Stimulated activated CD4-positive, alpha-beta T cell treated with anti-CD3 and anti-CD28 coated beads, TNF-alpha, amount 100 ng/mL, for 48 hours (primary cell): ENCODE data around the gene QPRT.
"Not testable (repeated sequence)": the region's sequence is repeated elsewhere in the genome, so short reads cannot be mapped to it uniquely, and the experiment has no call there.

ENCODE experiments used
- DNase-seq, 3 donors: peaks; one replicate each; pipeline ENCODE4 v3.0.0-alpha.2; 2020; ENCODE audit warnings: low read depth in 3 of 3

Gene QPRT

DNA sequence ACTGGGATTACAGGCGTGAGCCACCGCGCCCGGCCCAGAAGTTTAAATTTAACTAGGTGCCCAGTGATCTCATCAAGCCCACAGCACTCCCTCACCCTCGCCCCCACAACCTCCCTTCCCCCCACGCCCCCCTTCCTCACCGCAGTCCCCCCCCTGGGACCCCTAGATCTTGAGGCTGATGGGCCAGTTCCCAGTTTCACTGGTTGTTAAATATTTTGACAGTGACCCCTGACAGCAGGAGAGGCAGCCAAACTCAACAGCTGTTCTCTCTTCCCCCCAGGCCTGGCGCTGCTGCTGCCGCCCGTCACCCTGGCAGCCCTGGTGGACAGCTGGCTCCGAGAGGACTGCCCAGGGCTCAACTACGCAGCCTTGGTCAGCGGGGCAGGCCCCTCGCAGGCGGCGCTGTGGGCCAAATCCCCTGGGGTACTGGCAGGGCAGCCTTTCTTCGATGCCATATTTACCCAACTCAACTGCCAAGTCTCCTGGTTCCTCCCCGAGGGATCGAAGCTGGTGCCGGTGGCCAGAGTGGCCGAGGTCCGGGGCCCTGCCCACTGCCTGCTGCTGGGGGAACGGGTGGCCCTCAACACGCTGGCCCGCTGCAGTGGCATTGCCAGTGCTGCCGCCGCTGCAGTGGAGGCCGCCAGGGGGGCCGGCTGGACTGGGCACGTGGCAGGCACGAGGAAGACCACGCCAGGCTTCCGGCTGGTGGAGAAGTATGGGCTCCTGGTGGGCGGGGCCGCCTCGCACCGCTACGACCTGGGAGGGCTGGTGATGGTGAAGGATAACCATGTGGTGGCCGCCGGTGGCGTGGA is 15.6 kb downstream of the QPRT start:
- no peak for DNase-seq

DNA sequence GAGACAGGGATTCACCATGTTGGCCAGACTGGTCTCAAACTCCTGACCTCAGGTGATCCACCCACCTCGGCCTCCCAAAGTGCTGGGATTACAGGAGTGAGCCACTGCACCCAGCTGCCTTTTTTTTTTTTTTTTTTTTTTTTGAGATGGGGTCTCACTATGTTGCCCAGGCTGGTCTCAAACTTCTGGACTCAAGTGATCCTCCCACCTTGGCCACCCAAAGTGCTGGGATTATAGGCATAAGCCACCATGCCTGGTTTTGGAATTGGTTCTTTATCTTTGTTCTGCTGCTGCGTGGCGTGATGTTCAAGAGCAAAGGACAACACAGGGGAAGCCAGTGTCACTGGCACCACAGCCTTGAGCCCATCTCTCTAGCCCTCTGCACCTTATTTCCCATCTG is 16.7 kb downstream of the QPRT start:
- DNase-seq = not testable (repeated sequence)

DNA sequence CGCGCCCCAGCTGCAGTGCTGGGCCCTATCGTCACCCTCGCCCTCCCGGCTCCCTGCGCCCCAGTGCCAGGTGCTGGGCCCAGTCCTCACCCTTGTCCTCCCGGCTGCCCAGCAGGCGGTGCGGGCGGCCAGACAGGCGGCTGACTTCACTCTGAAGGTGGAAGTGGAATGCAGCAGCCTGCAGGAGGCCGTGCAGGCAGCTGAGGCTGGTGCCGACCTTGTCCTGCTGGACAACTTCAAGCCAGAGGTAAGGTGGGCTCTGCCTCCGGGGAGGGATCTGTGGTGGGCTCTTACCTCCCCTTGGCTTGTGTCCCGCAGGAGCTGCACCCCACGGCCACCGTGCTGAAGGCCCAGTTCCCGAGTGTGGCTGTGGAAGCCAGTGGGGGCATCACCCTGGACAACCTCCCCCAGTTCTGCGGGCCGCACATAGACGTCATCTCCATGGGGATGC is 17.9 kb downstream of the QPRT start:
- DNase-seq = no peak

DNA sequence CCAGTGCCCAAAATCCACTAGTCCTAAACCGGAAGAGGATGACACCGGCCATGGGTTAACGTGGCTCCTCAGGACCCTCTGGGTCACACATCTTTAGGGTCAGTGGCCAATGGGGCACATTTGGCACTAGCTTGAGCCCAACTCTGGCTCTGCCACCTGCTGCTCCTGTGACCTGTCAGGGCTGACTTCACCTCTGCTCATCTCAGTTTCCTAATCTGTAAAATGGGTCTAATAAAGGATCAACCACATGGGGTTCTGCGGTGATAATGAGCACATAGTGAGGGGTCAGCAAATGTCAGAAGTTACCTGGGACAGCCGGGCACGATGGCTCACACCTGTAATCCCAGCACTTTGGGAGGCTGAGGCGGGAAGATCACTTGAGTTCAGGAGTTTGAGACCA is 18.4 kb downstream of the QPRT start:
- DNase-seq = no peak

DNA sequence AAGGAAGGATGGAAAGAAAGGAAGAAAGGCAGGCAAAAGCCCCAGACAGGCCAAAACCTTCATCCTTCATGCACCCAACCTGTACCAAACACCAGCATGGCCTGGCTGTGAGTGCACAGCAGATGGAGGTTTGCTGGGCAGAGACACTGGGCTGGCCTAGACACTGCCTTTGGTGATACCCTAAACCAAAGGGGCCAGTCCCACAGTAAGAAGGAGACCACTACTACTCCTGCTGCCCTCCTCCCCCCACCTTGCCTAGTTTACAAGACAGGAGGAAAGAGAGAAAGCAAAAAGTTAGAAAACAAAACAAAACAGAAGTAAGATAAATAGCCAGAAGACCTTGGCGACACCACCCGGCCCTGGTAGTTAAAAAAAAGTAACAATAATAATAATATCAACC is 19.1 kb downstream of the QPRT start:
- DNase-seq = no peak

DNA sequence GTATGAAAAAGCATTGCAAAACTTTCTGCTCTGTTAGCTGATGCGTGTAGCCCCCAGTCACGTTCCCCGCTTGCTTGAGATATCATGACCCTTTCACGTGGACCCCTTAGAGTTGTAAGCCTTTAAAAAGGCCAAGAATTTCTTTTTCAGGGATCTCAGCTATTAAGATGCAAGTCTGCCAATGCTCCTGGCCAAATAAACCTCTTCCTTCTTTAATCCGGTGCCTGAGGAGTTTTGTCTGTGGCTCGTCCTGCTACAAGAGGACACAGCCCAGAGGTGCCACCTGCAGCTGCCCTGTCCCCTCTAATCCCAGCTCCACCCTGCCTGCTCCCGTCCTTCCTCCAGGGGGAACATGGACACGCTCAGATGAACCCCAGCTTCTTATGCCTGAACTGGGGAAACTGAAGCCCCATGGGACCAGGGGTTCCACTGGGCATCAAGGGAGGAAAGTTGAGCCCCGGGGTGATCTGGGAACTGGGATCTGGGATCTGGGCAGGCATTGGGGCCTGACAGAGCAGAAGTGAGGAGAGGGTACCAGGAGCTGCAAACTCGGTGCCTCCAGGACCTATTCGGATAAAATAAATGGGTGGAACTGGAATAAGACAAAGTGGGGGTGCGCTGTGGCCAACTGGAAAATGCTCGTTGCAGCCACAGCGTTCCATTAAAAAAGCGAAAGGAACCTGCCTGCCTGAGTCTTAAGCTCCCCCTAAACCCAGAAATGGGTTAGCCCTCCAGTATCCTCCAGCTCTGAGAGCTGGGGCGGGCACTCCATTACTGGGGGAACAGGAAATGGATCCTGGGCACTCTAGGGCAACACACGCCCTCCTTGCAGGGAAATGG is 19.7 kb downstream of the QPRT start:
- no peak for DNase-seq

DNA sequence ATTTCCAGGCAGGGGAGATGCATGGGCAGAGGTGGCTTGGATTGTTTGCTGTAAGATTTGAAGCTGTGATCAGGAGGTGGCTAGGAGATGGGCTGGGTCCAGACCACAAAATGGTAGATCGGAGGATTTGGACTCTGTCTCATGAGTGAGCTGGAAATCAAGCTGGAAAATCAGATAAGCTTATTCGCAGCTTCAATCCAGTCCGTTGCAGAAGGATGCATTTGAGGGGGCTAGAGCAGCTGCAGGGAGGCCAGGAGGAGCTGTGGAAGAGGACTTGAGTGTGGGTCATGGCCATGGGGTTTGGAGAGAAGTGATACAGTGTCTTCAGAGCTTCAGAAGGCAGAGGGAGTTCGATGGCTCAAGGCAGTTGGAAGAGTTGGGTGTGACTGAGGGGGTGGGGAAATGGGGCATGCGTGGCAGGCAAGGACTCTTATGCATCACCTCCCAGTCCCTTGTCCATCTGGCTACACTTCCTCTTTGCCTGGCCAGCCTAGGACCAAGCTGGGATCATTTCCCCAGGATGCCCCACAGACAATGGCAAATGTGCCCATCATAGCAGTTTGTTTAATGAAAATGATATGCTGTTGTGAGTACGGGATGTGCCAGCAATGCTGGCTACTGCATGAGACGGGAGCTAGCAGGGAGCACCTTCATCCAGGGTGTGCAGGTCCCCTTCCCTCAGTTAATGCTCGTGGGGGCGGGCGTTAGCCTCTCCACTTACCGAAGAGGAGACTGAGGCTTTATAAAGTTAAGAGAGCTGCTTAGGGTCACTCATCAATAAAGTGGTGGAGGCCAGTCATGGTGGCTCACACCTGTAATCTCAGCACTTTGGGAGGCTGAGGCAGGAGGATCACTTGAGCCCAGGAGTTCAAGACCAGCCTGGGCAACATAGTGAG is 20.6 kb downstream of the QPRT start:
- DNase-seq = no peak

DNA sequence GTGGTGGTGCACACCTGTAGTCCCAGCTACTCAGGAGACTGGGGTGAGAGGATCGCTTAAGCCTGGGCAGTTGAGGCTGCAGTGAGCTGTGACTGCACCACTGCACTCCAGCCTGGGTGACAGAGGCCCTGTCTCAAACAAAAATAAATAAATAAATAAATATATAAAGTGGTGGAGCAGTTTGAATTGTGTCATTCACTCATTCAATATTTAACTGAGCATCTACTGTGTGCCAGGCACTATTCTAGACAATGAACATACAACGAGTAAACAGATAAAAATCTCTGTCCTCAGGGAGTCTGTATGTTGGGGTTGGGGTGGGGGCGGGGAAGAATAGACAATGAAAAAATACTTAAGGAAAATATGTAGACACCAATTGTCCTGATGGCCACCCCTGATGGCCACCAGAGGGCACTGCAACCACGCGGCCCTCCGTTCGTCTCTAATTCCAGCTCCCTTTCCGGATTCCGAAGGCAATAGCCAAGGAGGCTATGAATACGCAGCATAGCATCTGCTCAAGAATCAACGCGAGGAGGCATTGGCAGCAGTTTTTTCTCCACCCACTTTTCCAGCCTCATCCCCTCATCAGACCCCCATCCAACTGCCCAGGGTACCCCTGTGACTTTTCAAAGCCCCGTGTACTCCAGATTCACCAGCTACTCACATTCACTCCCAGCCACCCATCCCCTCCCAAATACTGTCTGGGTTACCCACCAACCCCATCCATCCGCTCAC is 21.4 kb downstream of the QPRT start:
- peak; percentile 53 to 61 (median 53) for DNase-seq

DNA sequence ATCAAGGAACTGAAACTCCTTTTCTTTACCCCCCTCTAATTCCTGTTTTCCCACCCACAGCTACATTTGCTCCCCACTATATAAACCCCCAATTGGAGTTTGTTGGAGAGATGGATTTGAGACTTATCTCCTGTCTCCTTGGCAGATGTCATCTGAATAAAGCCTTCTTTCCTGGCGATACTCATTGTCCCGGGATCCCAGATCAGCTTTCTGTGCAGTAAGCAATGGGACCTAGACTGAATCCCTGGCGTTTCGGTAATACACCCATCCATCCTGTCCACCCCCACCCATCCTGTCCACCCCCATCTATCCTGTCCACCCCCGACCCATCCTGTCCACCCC is 22.2 kb downstream of the QPRT start:
- no peak for DNase-seq

DNA sequence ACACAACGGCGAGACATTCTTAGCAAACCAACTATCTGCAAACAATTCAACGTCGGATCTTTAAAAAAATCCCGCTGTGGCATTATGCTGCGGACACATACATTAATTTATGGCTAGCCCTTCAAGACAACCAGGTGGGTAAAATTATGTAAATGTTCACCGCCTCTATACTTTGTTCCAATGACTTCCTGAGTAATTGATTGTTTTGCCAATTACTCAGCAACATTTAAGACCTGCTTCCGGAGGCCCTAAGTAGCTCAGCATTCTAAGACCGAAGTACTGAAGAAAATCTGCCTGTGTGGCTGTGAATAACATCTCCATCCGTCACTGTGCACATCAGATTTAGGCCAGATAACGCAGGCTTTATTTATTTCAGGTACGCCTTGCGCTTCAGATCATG is 23.3 kb downstream of the QPRT start:
- DNase-seq = no peak

DNA sequence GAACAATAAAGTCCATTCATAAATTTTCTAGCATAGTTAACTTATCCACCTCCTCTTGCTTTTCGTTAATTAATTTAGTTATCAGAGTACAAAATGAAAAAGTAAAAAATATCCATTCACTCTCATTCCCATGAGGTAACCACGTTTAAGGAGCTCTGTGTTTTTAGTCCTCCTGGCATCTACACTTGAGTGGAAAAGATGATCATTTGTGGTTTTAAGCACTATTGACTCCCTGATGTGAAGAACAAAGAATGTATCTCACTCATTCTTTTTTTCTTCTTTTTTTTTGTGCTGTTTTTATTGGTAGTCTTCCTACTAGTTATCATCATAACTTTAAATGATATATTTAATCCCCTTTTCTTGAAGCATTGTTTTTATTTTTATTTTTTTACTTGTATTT is 26.1 kb downstream of the QPRT start:
- DNase-seq = no peak

DNA sequence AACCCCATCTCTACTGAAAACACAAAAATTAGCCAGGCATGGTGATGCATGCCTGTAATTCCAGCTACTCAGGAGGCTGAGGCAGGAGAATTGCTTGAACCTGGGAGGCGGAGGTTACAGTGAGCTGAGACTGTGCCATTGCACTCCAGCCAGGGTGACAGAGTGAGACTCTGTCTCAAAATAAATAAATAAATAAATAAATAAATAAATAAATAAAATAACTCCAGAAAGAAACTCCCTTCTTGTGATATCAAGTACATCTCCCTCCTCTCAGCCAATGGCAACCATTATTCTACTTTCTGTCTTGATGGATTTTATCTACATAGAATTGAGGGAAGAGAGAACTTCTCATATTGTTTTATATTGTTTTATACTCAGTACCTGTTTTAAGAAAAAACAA is 28.2 kb downstream of the QPRT start:
- DNase-seq = not testable (repeated sequence)

DNA sequence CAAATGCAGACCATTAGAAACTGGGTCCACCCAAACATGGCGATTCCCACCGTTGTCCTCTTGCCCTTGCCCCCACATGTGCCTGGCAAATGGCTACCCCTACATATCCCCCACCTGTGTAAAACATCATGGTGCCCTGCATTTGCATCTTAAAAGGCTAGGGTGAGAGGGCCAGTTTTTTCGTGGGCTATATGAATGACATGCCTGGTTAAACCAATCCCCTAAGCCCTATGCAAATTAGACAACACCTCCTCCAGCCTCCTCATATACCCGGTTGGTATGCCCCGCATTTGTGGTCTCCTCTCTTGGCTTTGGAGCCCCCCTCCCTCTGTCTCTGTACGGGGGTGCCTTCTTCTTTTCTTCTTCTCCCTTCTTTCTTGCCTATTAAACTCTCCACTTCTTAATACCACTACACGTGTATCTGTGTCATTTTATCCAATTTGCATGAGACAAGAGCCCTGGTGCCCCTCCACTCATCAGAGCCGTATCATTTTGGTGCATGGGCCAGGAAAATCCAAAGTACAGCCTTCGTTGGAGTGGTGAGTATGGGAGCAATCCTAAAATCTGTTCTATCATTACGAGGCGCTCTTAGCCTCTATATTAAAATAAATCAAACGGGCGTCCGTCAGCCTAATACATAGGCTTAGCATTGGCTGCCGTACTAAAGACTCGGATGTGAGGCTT is 30.1 kb downstream of the QPRT start:
- no peak for DNase-seq

DNA sequence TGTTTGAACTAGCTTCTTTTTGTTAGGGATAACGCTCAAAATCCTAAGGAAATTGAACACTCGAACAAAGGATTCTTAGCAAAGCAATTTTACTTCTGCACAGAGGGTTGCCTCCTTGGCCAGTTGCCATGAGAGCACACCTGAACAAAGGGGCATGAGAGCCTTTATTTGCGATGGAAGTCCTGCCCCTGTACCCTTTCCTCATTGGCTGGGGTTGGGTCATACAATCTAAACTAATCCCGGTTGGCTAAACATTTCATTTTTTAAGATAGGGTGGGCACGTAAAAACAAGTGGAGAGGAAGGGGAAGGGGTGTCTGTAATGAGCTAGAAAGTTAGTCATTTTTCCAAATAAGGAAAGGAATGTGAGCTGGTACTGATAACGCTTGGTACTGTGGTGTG is 30.7 kb downstream of the QPRT start:
- DNase-seq = not testable (repeated sequence)

DNA sequence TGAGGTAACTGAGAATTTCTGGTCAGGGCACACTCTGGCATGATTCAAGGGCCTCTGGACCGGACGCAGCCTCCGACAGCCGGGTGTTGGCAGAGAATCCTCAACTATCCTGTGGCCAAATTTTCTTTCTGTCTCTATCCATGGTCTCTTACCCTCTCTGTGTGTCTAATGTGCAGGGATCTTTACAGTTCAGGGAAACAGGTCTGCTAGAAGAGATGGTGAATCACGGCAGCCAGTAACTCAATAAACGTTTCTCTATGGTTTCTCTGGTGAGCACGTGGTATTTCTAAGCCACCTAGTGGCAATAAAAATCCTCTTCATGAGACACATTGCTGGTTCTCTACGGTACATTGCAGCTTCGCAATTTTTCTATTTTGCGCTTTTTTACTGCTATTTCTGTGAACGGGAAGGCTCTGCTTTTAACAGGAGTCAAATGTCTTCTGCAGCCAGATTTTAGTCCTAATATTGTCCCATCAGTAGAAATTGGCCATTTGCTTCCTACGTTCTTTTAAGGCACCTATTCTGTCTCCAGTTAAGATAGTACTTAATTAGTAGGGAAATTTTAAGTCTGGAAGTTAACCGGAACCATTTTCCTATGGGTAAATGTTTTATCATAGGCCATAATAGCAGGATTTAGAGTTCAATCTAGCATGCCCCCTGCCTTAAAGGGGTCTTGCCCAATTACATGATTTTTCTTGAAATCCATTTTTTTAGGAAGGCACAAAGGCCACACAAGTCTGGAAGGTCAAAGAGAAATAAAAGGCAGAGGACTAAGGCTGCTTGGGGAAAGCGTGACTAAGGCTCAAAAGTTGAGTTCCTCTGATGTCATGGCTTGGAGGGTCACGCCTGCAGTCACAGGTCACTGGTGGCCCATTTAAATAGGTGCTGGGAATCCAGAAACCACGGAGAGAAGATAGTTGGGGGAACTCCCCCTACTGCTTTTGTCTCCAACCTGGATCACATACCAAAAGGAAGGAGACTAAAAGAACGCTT is 31.5 kb downstream of the QPRT start:
- peak in 1 of 3 donors; percentile 26 for DNase-seq

DNA sequence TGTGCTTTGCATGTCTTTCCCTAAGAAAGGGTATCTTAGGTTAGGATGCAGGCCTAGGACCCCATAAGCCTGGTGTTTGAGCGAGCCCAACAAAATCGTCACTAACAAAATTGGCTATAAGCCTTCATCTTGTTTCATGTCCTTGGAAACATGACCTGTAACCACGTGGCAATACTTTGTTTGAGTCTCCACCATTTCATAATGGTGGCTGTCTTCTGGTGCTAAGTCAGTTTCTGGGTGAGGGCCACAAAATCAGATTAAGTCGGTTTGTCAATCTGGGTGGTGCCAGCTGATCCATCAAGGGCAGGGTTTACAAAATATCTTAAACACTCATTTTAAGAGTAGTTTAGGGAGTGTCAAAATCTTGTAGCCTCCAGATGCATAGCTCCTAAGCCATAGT is 33.8 kb downstream of the QPRT start:
- no peak for DNase-seq

DNA sequence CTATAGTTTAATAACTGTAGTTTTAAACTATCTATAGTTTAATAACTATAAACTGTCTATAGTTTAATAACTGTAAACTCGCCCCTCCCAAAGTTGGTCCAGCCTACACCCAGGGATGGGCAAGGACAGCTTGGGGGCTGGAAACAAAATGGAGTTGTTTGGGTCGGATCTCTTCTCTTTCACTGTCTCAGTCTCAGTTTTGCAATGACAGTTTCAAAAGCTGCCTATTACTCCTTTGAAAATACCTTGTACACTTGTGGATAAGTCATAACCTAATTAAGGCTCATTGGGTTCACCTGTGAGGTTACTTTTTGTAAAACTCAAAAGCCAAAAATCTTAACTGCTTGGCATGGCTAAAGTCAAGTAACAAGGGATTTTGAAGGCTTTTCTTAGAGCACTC is 35.4 kb downstream of the QPRT start:
- no peak for DNase-seq

DNA sequence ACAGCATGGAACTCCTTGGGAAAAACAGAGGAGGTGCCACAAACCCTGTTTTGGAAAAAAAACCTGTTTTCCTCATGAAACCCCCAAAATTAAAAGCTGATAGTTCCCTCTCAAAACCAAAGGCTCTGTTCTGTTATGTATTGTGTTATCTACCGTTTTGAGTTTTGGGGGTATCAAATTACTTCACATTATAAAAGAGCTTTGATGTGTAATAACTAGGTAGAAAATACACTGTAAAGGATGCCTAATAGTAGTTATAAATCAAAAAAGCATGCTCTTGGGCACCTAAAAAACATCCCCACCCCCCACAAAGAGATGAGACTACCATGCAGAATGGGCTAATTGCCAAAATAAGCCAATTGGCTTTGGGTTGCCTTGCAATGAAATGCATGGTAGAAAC is 36.0 kb downstream of the QPRT start:
- no peak for DNase-seq

DNA sequence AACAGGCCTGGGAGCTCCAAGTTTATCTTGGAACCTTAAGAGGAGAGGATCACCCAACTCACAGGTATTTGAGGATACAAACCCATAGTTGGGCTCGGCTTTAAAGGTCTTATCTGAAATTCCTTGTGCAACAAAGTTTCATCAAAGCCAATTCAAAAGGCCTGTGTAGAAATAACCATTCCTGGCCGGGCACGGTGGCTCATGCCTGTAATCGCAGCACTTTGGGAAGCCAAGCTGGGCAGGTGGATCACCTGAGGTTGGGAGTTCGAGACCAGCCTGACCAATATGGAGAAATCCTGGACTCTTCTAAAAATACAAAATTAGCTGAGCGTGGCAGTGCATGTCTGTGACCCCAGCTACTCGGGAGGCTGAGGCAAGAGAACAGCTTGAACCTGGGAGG is 38.1 kb downstream of the QPRT start:
- DNase-seq = no peak

DNA sequence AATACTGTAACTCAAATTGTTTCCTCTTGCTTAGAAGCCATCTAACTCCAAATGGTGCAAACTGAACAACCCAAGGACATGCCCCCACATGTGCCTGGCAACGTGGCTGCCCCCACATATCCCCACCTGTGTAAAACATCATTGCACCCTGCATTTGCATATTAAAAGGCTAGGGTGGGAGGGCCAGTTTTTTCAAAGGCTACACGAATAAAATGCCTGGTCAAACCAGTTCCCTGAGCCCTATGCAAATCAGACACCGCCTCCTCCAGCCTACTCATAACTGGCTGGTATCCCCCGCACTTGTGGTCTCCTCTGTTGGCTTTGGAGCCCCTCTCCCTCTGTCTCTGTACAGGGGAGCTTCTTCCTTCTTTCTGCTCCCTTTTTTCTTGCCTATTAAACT is 40.1 kb downstream of the QPRT start:
- no peak for DNase-seq
